Liver (tissue), 3 donors: Measurements from ENCODE around the gene APOBEC3H.

Experiments used
- ATF3 ChIP-seq: IDR thresholded peaks from 2 replicates; pipeline ENCODE4 v1.6.1; 2016; ENCODE audit warnings: antibody characterized with exemption
- CTCF ChIP-seq: fragments of 150-350 bp; IDR thresholded peaks from 2 replicates; pipeline ENCODE4 v1.5.1; 2017; ENCODE audit warnings: improper control_type of control experiment, low read depth, low read length; ENCODE audit not compliant: missing input control
- EGR1 ChIP-seq, 2 donors: IDR thresholded peaks; 2 replicates each; pipeline ENCODE4 v1.6.1; 2016 to 2018; ENCODE audit warnings: antibody characterized with exemption in 2 of 2, low read depth in 2 of 2
- GABPA ChIP-seq, 2 donors: IDR thresholded peaks in 1 of 2; conservative IDR thresholded peaks in 1 of 2; 2 replicates each; pipeline ENCODE4 v1.6.1; 2016; ENCODE audit warnings: antibody characterized with exemption in 2 of 2, mild to moderate bottlenecking in 1 of 2, moderate library complexity in 1 of 2
- JUND ChIP-seq, 2 donors: IDR thresholded peaks; 2 replicates each; pipeline ENCODE4 v1.6.1; 2016; ENCODE audit warnings: antibody characterized with exemption in 2 of 2
- MAX ChIP-seq: IDR thresholded peaks from 2 replicates; pipeline ENCODE4 v1.6.1; 2016; ENCODE audit warnings: antibody characterized with exemption
- NR2F2 ChIP-seq: IDR thresholded peaks from 2 replicates; pipeline ENCODE4 v1.6.1; 2016; ENCODE audit warnings: antibody characterized with exemption
- RAD21 ChIP-seq, 2 donors: IDR thresholded peaks; 2 replicates each; pipeline ENCODE4 v1.6.1; 2016; ENCODE audit warnings: antibody characterized with exemption in 2 of 2, mild to moderate bottlenecking in 2 of 2
- REST ChIP-seq: IDR thresholded peaks from 2 replicates; pipeline ENCODE4 v1.6.1; 2016; ENCODE audit warnings: antibody characterized with exemption, mild to moderate bottlenecking
- RXRA ChIP-seq, 2 donors: IDR thresholded peaks; 2 replicates each; pipeline ENCODE4 v1.6.1; 2017 to 2018; ENCODE audit warnings: antibody characterized with exemption in 2 of 2, mild to moderate bottlenecking in 1 of 2
- TAF1 ChIP-seq: conservative IDR thresholded peaks from 2 replicates; pipeline ENCODE4 v1.6.1; 2016; ENCODE audit warnings: antibody characterized with exemption, mild to moderate bottlenecking
- YY1 ChIP-seq: IDR thresholded peaks from 2 replicates; pipeline ENCODE4 v1.6.1; 2016; ENCODE audit warnings: antibody characterized with exemption, mild to moderate bottlenecking
- donor health status: healthy.
- donor health status: healthy.

- TF ChIP-seq JUND (IDR thresholded peaks at IDR 0.05) (no peak), CTCF (no peak), RAD21 (IDR thresholded peaks at IDR 0.05) (no peak), GABPA (IDR thresholded peaks at IDR 0.05 in 1 of 2, conservative IDR thresholded peaks at IDR 0.05 in 1 of 2) (no peak), MAX (no peak), NR2F2 (no peak), EGR1 (IDR thresholded peaks at IDR 0.05; ENCODE audit: low read depth in 2 of 2) (no peak), YY1 (no peak), REST (no peak), ATF3 (no peak), TAF1 (no peak), RXRA (IDR thresholded peaks at IDR 0.05) (no peak)
Observed at GRCh38 chr22:39115977-39116621, 19.1 kb downstream of the APOBEC3H start.
